Caco-2 (cell line): ENCODE measurements around the gene EHF. TPM values are rescaled to one million over a fixed set of nuclear protein-coding genes. Genes with fewer than 3 reads are reported as not detected.

ENCODE experiments used
- BruUV-seq: library from RNA; stranded (reverse); fragments of 400-500 nt; replicated peaks from 2 replicates; lab custom pipeline; 2021; lab: Mats Ljungman, UMichigan
- CTCF ChIA-PET: fragments of 300-600 bp; sonication (Branson Sonifier 250); formaldehyde crosslinking; loops from one replicate; lab custom pipeline; 2022; ENCODE audit warnings: antibody characterized with exemption; lab: Charles Lee
- POLR2A ChIA-PET: fragments of 300-600 bp; sonication (Branson Sonifier 250); formaldehyde crosslinking; loops from one replicate; lab custom pipeline; 2022; ENCODE audit warnings: antibody characterized with exemption; lab: Charles Lee
- DNase-seq, 2 experiments: peaks; one replicate each; pipeline versions ENCODE4 v3.0.0 to v3.0.0-alpha.2; 2020 to 2022
- H3K27me3 ChIP-seq: replicated peaks from 2 replicates; pipeline ENCODE4 v1.6.0; 2011; ENCODE audit warnings: low read length; ENCODE audit not compliant: control insufficient read depth, insufficient read depth
- H3K36me3 ChIP-seq: 2 replicates; pipeline ENCODE4 v1.5.1; 2011; ENCODE audit warnings: low read length; ENCODE audit not compliant: control insufficient read depth, insufficient read depth
- H3K4me1 ChIP-seq: fragments of 250-450 bp; sonication (Bioruptor Pico); 2 replicates; pipeline ENCODE4 v1.5.1; 2020; ENCODE audit warnings: mild to moderate bottlenecking
- H3K4me3 ChIP-seq: 2 replicates; pipeline ENCODE4 v1.5.1; 2011; ENCODE audit warnings: low read depth, mild to moderate bottlenecking, control low read depth, low read length
- H3K9me3 ChIP-seq: fragments of 250-450 bp; sonication (Bioruptor Pico); 2 replicates; pipeline ENCODE4 v1.5.1; 2020; ENCODE audit warnings: mild to moderate bottlenecking, moderate library complexity
- H3K27ac Mint-ChIP-seq: one replicate; pipeline ENCODE4 v1.8.0; 2022; ENCODE audit warnings: mixed read lengths; ENCODE audit not compliant: unreplicated experiment
- H3K27me3 Mint-ChIP-seq: one replicate; pipeline ENCODE4 v1.8.0; 2022; ENCODE audit warnings: mixed read lengths; ENCODE audit not compliant: insufficient read depth, unreplicated experiment
- H3K36me3 Mint-ChIP-seq: one replicate; pipeline ENCODE4 v1.8.0; 2022; ENCODE audit warnings: mild to moderate bottlenecking, mixed read lengths; ENCODE audit not compliant: insufficient read depth, unreplicated experiment
- H3K4me1 Mint-ChIP-seq: one replicate; pipeline ENCODE4 v1.8.0; 2022; ENCODE audit warnings: low read depth, mixed read lengths; ENCODE audit not compliant: unreplicated experiment
- H3K4me3 Mint-ChIP-seq: one replicate; pipeline ENCODE4 v1.8.0; 2022; ENCODE audit warnings: mild to moderate bottlenecking, moderate library complexity, mixed read lengths; ENCODE audit not compliant: unreplicated experiment
- H3K9me3 Mint-ChIP-seq: one replicate; pipeline ENCODE4 v1.8.0; 2022; ENCODE audit warnings: mixed read lengths; ENCODE audit not compliant: unreplicated experiment
- intact Hi-C: fragments of 100-400 bp; cut with micrococcal nuclease; formaldehyde crosslinking; loops from one replicate; pipeline ENCODE4 v1.10.0; 2022; ENCODE audit not compliant: unreplicated experiment
- total RNA-seq: library from RNA; stranded (reverse); gene quantifications from 2 replicates; pipeline ENCODE4 v1.2.3, GENCODE V29; 2022
- TF ChIP-seq, protein P1 (sequence below), 2 experiments: fragments of 200-600 bp in 1 of 2; IDR thresholded peaks; 1 replicate in 1 of 2; 2 replicates in 1 of 2; pipeline versions ENCODE4 v1.5.1 to v1.8.0; 2011 to 2022; ENCODE audit warnings: antibody characterized with exemption in 1 of 2, control low read depth in 1 of 2, inconsistent platforms in 1 of 2, low read depth in 1 of 2, low read length in 1 of 2, mild to moderate bottlenecking in 1 of 2, moderate library complexity in 1 of 2; ENCODE audit not compliant: insufficient read depth in 1 of 2, severe bottlenecking in 1 of 2, unreplicated experiment in 1 of 2

The EHF gene
- total RNA-seq, 1 experiment from 2014 or later: 0.11 TPM

- Histone ChIP-seq H3K36me3 (no peaks in the 10 kb centered on the region), H3K9me3 (no peaks in the 10 kb centered on the region), H3K4me1 (no peaks in the 10 kb centered on the region), H3K4me3 (no peak overlapping the region), H3K27me3 (no peaks in the 10 kb centered on the region)
- H3K4me3 Mint-ChIP-seq: no peak overlapping the region
- intact Hi-C loops: no loop called here
- H3K4me1 Mint-ChIP-seq: peaks cover 8% of the 10 kb centered on the region
- H3K27me3 Mint-ChIP-seq: no peaks in the 10 kb centered on the region
- H3K36me3 Mint-ChIP-seq: no peaks in the 10 kb centered on the region
- TF ChIP-seq, protein P1, sequence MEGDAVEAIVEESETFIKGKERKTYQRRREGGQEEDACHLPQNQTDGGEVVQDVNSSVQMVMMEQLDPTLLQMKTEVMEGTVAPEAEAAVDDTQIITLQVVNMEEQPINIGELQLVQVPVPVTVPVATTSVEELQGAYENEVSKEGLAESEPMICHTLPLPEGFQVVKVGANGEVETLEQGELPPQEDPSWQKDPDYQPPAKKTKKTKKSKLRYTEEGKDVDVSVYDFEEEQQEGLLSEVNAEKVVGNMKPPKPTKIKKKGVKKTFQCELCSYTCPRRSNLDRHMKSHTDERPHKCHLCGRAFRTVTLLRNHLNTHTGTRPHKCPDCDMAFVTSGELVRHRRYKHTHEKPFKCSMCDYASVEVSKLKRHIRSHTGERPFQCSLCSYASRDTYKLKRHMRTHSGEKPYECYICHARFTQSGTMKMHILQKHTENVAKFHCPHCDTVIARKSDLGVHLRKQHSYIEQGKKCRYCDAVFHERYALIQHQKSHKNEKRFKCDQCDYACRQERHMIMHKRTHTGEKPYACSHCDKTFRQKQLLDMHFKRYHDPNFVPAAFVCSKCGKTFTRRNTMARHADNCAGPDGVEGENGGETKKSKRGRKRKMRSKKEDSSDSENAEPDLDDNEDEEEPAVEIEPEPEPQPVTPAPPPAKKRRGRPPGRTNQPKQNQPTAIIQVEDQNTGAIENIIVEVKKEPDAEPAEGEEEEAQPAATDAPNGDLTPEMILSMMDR (IDR thresholded peaks at IDR 0.05; ENCODE audit: insufficient read depth in 1 of 2, low read depth in 1 of 2, low read length in 1 of 2, severe bottlenecking in 1 of 2, unreplicated experiment in 1 of 2): no peak
- no peaks in the 10 kb centered on the region for H3K9me3 Mint-ChIP-seq
- BruUV-seq: no TSS peak
- ChIA-PET POLR2A (no interaction called here), CTCF (no interaction called here)
- H3K27ac Mint-ChIP-seq: no peak overlapping the region
- DNase-seq: no peak
Measured at GRCh38 chr11:34624069-34624468, 3.2 kb downstream of the EHF start.

- TF ChIP-seq, protein P1 (IDR thresholded peaks at IDR 0.05; ENCODE audit: insufficient read depth in 1 of 2, low read depth in 1 of 2, low read length in 1 of 2, severe bottlenecking in 1 of 2, unreplicated experiment in 1 of 2): no peak
- Mint-ChIP-seq H3K9me3 (no peaks in the 10 kb centered on the region), H3K4me1 (peaks cover 7% of the 10 kb centered on the region), H3K27me3 (no peaks in the 10 kb centered on the region), H3K27ac (no peak overlapping the region), H3K4me3 (no peak overlapping the region), H3K36me3 (no peaks in the 10 kb centered on the region)
- Histone ChIP-seq H3K27me3 (no peaks in the 10 kb centered on the region), H3K36me3 (no peaks in the 10 kb centered on the region), H3K9me3 (no peaks in the 10 kb centered on the region), H3K4me3 (no peak overlapping the region), H3K4me1 (no peaks in the 10 kb centered on the region)
- DNase-seq: no peak
- BruUV-seq: no TSS peak
- intact Hi-C loops: no loop called here
- ChIA-PET POLR2A (no interaction called here), CTCF (no interaction called here)
Measured at GRCh38 chr11:34625576-34625975, 4.7 kb downstream of the EHF start.

GRCh38 chr11:34626393-34626792 lies 5.5 kb downstream of the EHF start:
- Histone ChIP-seq H3K36me3 (no peaks in the 10 kb centered on the region), H3K4me3 (no peak overlapping the region), H3K27me3 (no peaks in the 10 kb centered on the region), H3K9me3 (no peaks in the 10 kb centered on the region), H3K4me1 (no peaks in the 10 kb centered on the region)
- ChIA-PET POLR2A (no interaction called here), CTCF (no interaction called here)
- peaks cover 6% of the 10 kb centered on the region for H3K4me1 Mint-ChIP-seq
- no TSS peak for BruUV-seq
- TF ChIP-seq, protein P1 (IDR thresholded peaks at IDR 0.05; ENCODE audit: insufficient read depth in 1 of 2, low read depth in 1 of 2, low read length in 1 of 2, severe bottlenecking in 1 of 2, unreplicated experiment in 1 of 2): no peak
- H3K4me3 Mint-ChIP-seq: no peak overlapping the region
- no peaks in the 10 kb centered on the region for H3K9me3 Mint-ChIP-seq
- no peak overlapping the region for H3K27ac Mint-ChIP-seq
- intact Hi-C loops: no loop called here
- no peak for DNase-seq
- no peaks in the 10 kb centered on the region for H3K36me3 Mint-ChIP-seq
- H3K27me3 Mint-ChIP-seq: no peaks in the 10 kb centered on the region
